Cardiac muscle cell (in vitro differentiated cells and primary cell): ENCODE measurements around the gene TRABD2B. TPM values are rescaled to one million over a fixed set of nuclear protein-coding genes. Genes with fewer than 3 reads are reported as not detected.

Experiments used
- DNase-seq, 2 donors: peaks; one replicate each; pipeline versions ENCODE4 v3.0.0 to v3.0.0-alpha.2; 2010 to 2017; ENCODE audit warnings: low read depth in 1 of 2, low spot score in 1 of 2
- H3K27ac ChIP-seq: fragments of 200-600 bp; sonication (generic); 2 replicates; pipeline ENCODE4 v1.5.1; 2016
- H3K27me3 ChIP-seq: fragments of 200-600 bp; sonication (generic); 2 replicates; pipeline ENCODE4 v1.6.0; 2016; ENCODE audit warnings: control low read depth
- H3K36me3 ChIP-seq: fragments of 200-600 bp; sonication (generic); 2 replicates; pipeline ENCODE4 v1.5.1; 2016; ENCODE audit warnings: control low read depth
- H3K4me1 ChIP-seq: fragments of 200-600 bp; sonication (generic); 2 replicates; pipeline ENCODE4 v1.8.1; 2017; ENCODE audit warnings: low read depth, mild to moderate bottlenecking, mixed run types
- H3K4me3 ChIP-seq: fragments of 200-600 bp; sonication (generic); 2 replicates; pipeline ENCODE4 v1.5.1; 2016; ENCODE audit warnings: mild to moderate bottlenecking
- H3K9me3 ChIP-seq: fragments of 200-600 bp; sonication (generic); 2 replicates; pipeline ENCODE4 v1.5.1; 2017; ENCODE audit warnings: low read depth, mild to moderate bottlenecking, control low read depth
- CTCF ChIP-seq: IDR thresholded peaks from 2 replicates; pipeline ENCODE4 v1.5.1; 2012; ENCODE audit warnings: low read depth, mild to moderate bottlenecking, low read length
- polyA plus RNA-seq: library from polyadenylated mRNA; unstranded; fragments of >200 nt; fragmentation: Nextera tagmentation; extraction: Ambion mirVana; gene quantifications from 2 replicates; pipeline ENCODE4 v1.2.1, GENCODE V29; 2016
- total RNA-seq: library from RNA; depleted of rRNA; stranded (reverse); fragments of >200 nt; gene quantifications from 2 replicates; pipeline ENCODE4 v1.2.3, GENCODE V29; 2016

The TRABD2B gene
- total and polyA plus RNA-seq, 2 experiments from 2014 or later: 0.60 to 0.82 TPM

GRCh38 chr1:47935163-47935562 is 62.0 kb downstream of the TRABD2B start:
- peak in 1 of 2 donors; percentile 61 for DNase-seq
- Histone ChIP-seq H3K27me3 (no peaks in the 10 kb centered on the region), H3K9me3 (no peaks in the 10 kb centered on the region), H3K36me3 (no peaks in the 10 kb centered on the region), H3K4me1 (peaks cover 15% of the 10 kb centered on the region), H3K4me3 (no peak overlapping the region), H3K27ac (no peak overlapping the region)
- no peak for TF ChIP-seq CTCF

GRCh38 chr1:47934243-47934805 is 62.9 kb downstream of the TRABD2B start:
- TF ChIP-seq CTCF: no peak
- Histone ChIP-seq H3K4me1 (peaks cover 15% of the 10 kb centered on the region), H3K27me3 (no peaks in the 10 kb centered on the region), H3K36me3 (no peaks in the 10 kb centered on the region), H3K4me3 (no peak overlapping the region), H3K9me3 (no peaks in the 10 kb centered on the region), H3K27ac (no peak overlapping the region)
- peak in 1 of 2 donors; percentile 92 for DNase-seq

- H3K4me1 ChIP-seq: peaks cover 15% of the 10 kb centered on the region
- H3K27ac ChIP-seq: no peak overlapping the region
- DNase-seq: no peak
- no peak overlapping the region for H3K4me3 ChIP-seq
- no peaks in the 10 kb centered on the region for H3K36me3 ChIP-seq
- no peaks in the 10 kb centered on the region for H3K27me3 ChIP-seq
- no peak for TF ChIP-seq CTCF
- no peaks in the 10 kb centered on the region for H3K9me3 ChIP-seq
These were observed 64.4 kb downstream of the TRABD2B start for GRCh38 chr1:47932743-47933142.

GRCh38 chr1:47931395-47931794 is 65.8 kb downstream of the TRABD2B start:
- Histone ChIP-seq H3K9me3 (no peaks in the 10 kb centered on the region), H3K27me3 (no peaks in the 10 kb centered on the region), H3K36me3 (no peaks in the 10 kb centered on the region), H3K4me3 (no peak overlapping the region), H3K27ac (no peak overlapping the region), H3K4me1 (peaks cover 15% of the 10 kb centered on the region)
- no peak for TF ChIP-seq CTCF
- DNase-seq: no peak

GRCh38 chr1:47930210-47930840 is 66.9 kb downstream of the TRABD2B start:
- no peaks in the 10 kb centered on the region for H3K36me3 ChIP-seq
- no peaks in the 10 kb centered on the region for H3K9me3 ChIP-seq
- no peak for DNase-seq
- no peak overlapping the region for H3K27ac ChIP-seq
- H3K27me3 ChIP-seq: no peaks in the 10 kb centered on the region
- H3K4me1 ChIP-seq: peaks cover 15% of the 10 kb centered on the region
- TF ChIP-seq CTCF: no peak
- H3K4me3 ChIP-seq: no peak overlapping the region
